HCT116 (cell line): ENCODE data around the gene CUEDC1. TPM values are rescaled to one million over a fixed set of nuclear protein-coding genes. Genes with fewer than 3 reads are reported as not detected.

Experiments
- ATAC-seq: fragments of 200-7000 bp; cut with Tn5 transposase; 2 replicates; pipeline ENCODE4 v1.9.1; 2020; ENCODE audit warnings: mild to moderate bottlenecking, moderate library complexity
- BruUV-seq: library from RNA; stranded (reverse); fragments of 400-500 nt; replicated peaks from 2 replicates; lab custom pipeline; 2021; lab: Mats Ljungman, UMichigan
- CTCF ChIA-PET: fragments of 300-600 bp; sonication (Branson Sonifier 250); formaldehyde crosslinking; loops from one replicate; lab custom pipeline; 2021; ENCODE audit warnings: antibody characterized with exemption; lab: Charles Lee
- POLR2A ChIA-PET: fragments of 300-600, 350-600 bp; sonication (Branson Sonifier 250); formaldehyde crosslinking; loops from one replicate; lab custom pipeline; 2021; ENCODE audit warnings: antibody characterized with exemption; lab: Charles Lee
- RAD21 ChIA-PET, 2 experiments: fragments of 300-600 bp; sonication (Branson Sonifier 250); formaldehyde crosslinking; loops; one replicate each; lab custom pipeline; 2023; ENCODE audit warnings: low total read pairs in 2 of 2; ENCODE audit not compliant: uncharacterized antibody in 2 of 2, unreplicated experiment in 2 of 2, low non-redundant PET in 1 of 2; lab: Charles Lee
- DNase-seq: peaks from one replicate; pipeline ENCODE4 v3.0.0-alpha.2; 2010; ENCODE audit warnings: low read depth, low spot score
- H2AFZ ChIP-seq: fragments of 200-600 bp; shearing (Covaris generic), sonication (generic); 2 replicates; pipeline ENCODE4 v1.6.1; 2017; ENCODE audit warnings: low read depth, mixed run types, mixed read lengths, antibody characterized with exemption, low read length; ENCODE audit not compliant: poor library complexity, severe bottlenecking
- H3K27ac ChIP-seq: 2 replicates; pipeline ENCODE4 v1.5.1; 2012; ENCODE audit warnings: low read depth, low read length
- H3K27me3 ChIP-seq: fragments of 200-600 bp; sonication (generic); 2 replicates; pipeline ENCODE4 v1.6.1; 2016; ENCODE audit warnings: mixed run types, low read length, mixed read lengths; ENCODE audit not compliant: insufficient read depth
- H3K36me3 ChIP-seq, 2 experiments: fragments of 200-500 bp in 1 of 2; fragments of 200-600 bp in 1 of 2; sonication (Bioruptor generic) in 1 of 2; sonication (generic) in 1 of 2; 2 replicates each; pipeline versions ENCODE4 v1.5.1 to v1.6.1; 2014 to 2016; ENCODE audit warnings: low read length in 2 of 2, inconsistent platforms in 1 of 2, mixed read lengths in 1 of 2, mixed run types in 1 of 2; ENCODE audit not compliant: insufficient read depth in 2 of 2, control insufficient read depth in 1 of 2
- H3K4me1 ChIP-seq, 2 experiments: fragments of 200-600 bp in 1 of 2; sonication (generic) in 1 of 2; 2 replicates each; pipeline versions ENCODE4 v1.5.1 to v1.6.1; 2012 to 2017; ENCODE audit warnings: low read length in 2 of 2, inconsistent platforms in 1 of 2, mild to moderate bottlenecking in 1 of 2, mixed read lengths in 1 of 2, mixed run types in 1 of 2, moderate library complexity in 1 of 2; ENCODE audit not compliant: insufficient read depth in 2 of 2, control insufficient read depth in 1 of 2
- H3K4me2 ChIP-seq: fragments of 200-600 bp; sonication (generic); 2 replicates; pipeline ENCODE4 v1.6.1; 2017; ENCODE audit warnings: mixed run types, low read length, mixed read lengths
- H3K4me3 ChIP-seq, 2 experiments: fragments of 200-600 bp in 1 of 2; sonication (generic) in 1 of 2; replicated peaks in 1 of 2; 2 replicates each; pipeline ENCODE4 v1.5.1; 2011 to 2016; ENCODE audit warnings: low read length in 2 of 2, control low read depth in 1 of 2, low read depth in 1 of 2, mild to moderate bottlenecking in 1 of 2, mixed read lengths in 1 of 2, mixed run types in 1 of 2
- H3K79me2 ChIP-seq: fragments of 200-600 bp; sonication (generic); 2 replicates; pipeline ENCODE4 v1.6.1; 2017; ENCODE audit warnings: mild to moderate bottlenecking, mixed run types, low read length, moderate library complexity, mixed read lengths; ENCODE audit not compliant: insufficient read depth
- H3K9ac ChIP-seq: fragments of 200-600 bp; sonication (generic); 2 replicates; pipeline ENCODE4 v1.6.1; 2016; ENCODE audit warnings: low read length, mixed read lengths
- H3K9me2 ChIP-seq: fragments of 200-600 bp; sonication (generic), shearing (Covaris generic); 2 replicates; pipeline ENCODE4 v1.6.1; 2017; ENCODE audit warnings: mixed run types, mild to moderate bottlenecking, moderate library complexity; ENCODE audit not compliant: insufficient read depth
- H3K9me3 ChIP-seq, 2 experiments: fragments of 200-500 bp in 1 of 2; fragments of 200-600 bp in 1 of 2; sonication (Bioruptor generic) in 1 of 2; sonication (generic) in 1 of 2; 2 replicates each; pipeline ENCODE4 v1.6.1; 2014 to 2017; ENCODE audit warnings: low read length in 2 of 2, mixed read lengths in 2 of 2, inconsistent platforms in 1 of 2, low read depth in 1 of 2, mild to moderate bottlenecking in 1 of 2, mixed run types in 1 of 2, moderate library complexity in 1 of 2; ENCODE audit not compliant: control insufficient read depth in 1 of 2, insufficient read depth in 1 of 2
- H4K20me1 ChIP-seq: fragments of 200-600 bp; sonication (generic), shearing (Covaris generic); 2 replicates; pipeline ENCODE4 v1.6.1; 2017; ENCODE audit warnings: mixed run types, mild to moderate bottlenecking, moderate library complexity; ENCODE audit not compliant: insufficient read depth
- CBX3 ChIP-seq: IDR thresholded peaks from 2 replicates; pipeline ENCODE4 v1.6.1; 2012; ENCODE audit warnings: low read depth
- ELF1 ChIP-seq: IDR thresholded peaks from 2 replicates; pipeline ENCODE4 v1.6.1; 2012; ENCODE audit warnings: low read depth, borderline replicate concordance
- EZH2phosphoT487 ChIP-seq: fragments of 200-600 bp; IDR thresholded peaks from 2 replicates; pipeline ENCODE4 v1.6.1; 2018; ENCODE audit warnings: antibody characterized with exemption, borderline replicate concordance
- POLR2A ChIP-seq: IDR thresholded peaks from 2 replicates; pipeline ENCODE4 v1.7.0; 2011; ENCODE audit warnings: borderline replicate concordance; ENCODE audit not compliant: insufficient read depth, insufficient read length; ENCODE audit errors: extremely low read depth
- RAD21 ChIP-seq: IDR thresholded peaks from 2 replicates; pipeline ENCODE4 v1.6.1; 2012; ENCODE audit warnings: low read depth, mild to moderate bottlenecking
- SIN3A ChIP-seq: IDR thresholded peaks from 2 replicates; pipeline ENCODE4 v1.6.1; 2012; ENCODE audit warnings: low read depth
- SRF ChIP-seq: IDR thresholded peaks from 2 replicates; pipeline ENCODE4 v1.6.1; 2012; ENCODE audit warnings: low read depth
- TCF7L2 ChIP-seq: IDR thresholded peaks from 2 replicates; pipeline ENCODE4 v1.7.0; 2011; ENCODE audit warnings: borderline replicate concordance, inconsistent platforms; ENCODE audit not compliant: insufficient read depth, insufficient read length; ENCODE audit errors: extremely low read depth
- intact Hi-C: fragments of 100-400 bp; cut with micrococcal nuclease; formaldehyde crosslinking; loops from 2 replicates; pipeline ENCODE4 v1.10.0; 2022
- total RNA-seq: library from RNA; stranded (reverse); gene quantifications from one replicate; pipeline ENCODE4 v1.2.1, GENCODE V29; 2021; ENCODE audit not compliant: unreplicated experiment
- TF ChIP-seq, protein P1 (sequence below): IDR thresholded peaks from 2 replicates; pipeline ENCODE4 v1.6.1; 2012; ENCODE audit warnings: low read depth

CUEDC1 gene
- total RNA-seq, 1 experiment from 2014 or later, result 60.2 TPM

DNA sequence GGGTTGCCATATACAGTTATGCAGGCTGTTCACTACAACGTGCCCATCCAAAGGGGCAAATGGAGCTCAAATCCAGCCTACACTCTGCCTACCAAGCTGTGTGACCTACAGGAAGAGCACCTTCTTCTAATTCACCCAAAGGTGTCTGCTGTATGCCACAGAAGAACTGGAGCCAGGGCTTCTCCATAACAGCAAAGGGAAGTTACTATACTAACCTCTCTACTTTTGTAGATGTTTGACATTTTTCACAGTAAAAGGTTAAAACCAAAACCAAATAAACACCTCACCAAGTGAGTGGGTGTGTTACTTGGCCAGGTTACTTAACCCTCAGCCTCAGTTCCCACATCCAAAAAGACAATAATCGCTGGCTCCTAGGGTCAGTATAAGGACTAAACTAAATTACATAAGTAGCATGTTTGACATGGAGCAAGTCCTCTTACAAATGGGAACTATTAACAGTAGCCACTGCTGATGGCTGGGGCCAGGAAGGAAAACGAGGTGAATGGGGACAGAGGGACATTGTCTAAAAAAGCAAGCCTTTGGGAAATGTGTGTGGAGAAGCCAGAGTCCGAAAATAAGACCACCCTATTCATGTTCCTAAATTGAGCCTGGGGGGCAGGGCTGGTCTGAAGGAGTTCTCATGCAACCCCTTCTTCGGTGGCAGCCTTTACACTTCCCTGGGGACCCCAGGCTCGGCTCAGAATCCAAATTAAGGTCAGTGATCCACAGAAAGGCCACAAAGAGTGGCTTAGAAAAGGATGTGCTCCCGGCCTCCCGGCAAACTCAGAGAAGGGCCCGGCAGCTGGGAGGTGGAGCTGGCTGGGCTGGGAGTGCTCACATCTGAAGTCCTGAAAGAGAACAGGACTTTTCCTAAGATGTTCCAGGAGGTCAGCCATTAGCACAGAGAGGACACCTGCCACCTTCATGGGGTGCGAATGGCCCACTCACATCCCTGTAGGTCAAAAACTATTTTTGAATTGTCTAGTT, 13.5 kb downstream of the CUEDC1 start:
- DNase-seq (no peak), ATAC-seq (no peak)
- H3K36me3 ChIP-seq, result no peaks in the 10 kb centered on the region
- peak overlapping the region; percentile 71 for H3K27ac ChIP-seq
- H3K4me3 ChIP-seq, result no peak overlapping the region
- no peaks in the 10 kb centered on the region for H4K20me1 ChIP-seq
- no peak for TF ChIP-seq SRF
- TF ChIP-seq, protein P1, sequence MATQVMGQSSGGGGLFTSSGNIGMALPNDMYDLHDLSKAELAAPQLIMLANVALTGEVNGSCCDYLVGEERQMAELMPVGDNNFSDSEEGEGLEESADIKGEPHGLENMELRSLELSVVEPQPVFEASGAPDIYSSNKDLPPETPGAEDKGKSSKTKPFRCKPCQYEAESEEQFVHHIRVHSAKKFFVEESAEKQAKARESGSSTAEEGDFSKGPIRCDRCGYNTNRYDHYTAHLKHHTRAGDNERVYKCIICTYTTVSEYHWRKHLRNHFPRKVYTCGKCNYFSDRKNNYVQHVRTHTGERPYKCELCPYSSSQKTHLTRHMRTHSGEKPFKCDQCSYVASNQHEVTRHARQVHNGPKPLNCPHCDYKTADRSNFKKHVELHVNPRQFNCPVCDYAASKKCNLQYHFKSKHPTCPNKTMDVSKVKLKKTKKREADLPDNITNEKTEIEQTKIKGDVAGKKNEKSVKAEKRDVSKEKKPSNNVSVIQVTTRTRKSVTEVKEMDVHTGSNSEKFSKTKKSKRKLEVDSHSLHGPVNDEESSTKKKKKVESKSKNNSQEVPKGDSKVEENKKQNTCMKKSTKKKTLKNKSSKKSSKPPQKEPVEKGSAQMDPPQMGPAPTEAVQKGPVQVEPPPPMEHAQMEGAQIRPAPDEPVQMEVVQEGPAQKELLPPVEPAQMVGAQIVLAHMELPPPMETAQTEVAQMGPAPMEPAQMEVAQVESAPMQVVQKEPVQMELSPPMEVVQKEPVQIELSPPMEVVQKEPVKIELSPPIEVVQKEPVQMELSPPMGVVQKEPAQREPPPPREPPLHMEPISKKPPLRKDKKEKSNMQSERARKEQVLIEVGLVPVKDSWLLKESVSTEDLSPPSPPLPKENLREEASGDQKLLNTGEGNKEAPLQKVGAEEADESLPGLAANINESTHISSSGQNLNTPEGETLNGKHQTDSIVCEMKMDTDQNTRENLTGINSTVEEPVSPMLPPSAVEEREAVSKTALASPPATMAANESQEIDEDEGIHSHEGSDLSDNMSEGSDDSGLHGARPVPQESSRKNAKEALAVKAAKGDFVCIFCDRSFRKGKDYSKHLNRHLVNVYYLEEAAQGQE, result no peak
- no peak for TF ChIP-seq ELF1
- no peak for TF ChIP-seq SIN3A
- no peak for TF ChIP-seq CBX3
- no peak for TF ChIP-seq EZH2phosphoT487
- no peak for TF ChIP-seq POLR2A
- TF ChIP-seq RAD21, result no peak
- TF ChIP-seq TCF7L2, result no peak
- CTCF ChIA-PET, result interaction anchor here (2.4 kb wide), 1 partner anchor 12 kb away, joined by 10 read pairs; the partner anchor contains the start of gene CUEDC1
- POLR2A ChIA-PET, result interaction anchor here (1.1 to 2.1 kb wide), 3 partner anchors 9 to 92 kb away, joined by 3 to 10 read pairs (median 5); partner anchors contain the start of genes CUEDC1 and MRPS23
- H3K9me2 ChIP-seq, result no peaks in the 10 kb centered on the region
- BruUV-seq, result no TSS peak
- H3K79me2 ChIP-seq, result peaks cover 91% of the 10 kb centered on the region
- H2AFZ ChIP-seq, result no peak overlapping the region
- peak overlapping the region; percentile 10; the same call in 1 of the 2 replicates for H3K9ac ChIP-seq
- intact Hi-C loops, result no loop called here
- RAD21 ChIA-PET, result interaction anchor here in 1 of 2 experiments (1.4 kb wide), 1 partner anchor 11 kb away, joined by 3 read pairs; no protein-coding TSS in a partner anchor
- H3K4me2 ChIP-seq, result peak overlapping the region; percentile 71
- H3K9me3 ChIP-seq, result no peaks in the 10 kb centered on the region
- H3K27me3 ChIP-seq, result no peaks in the 10 kb centered on the region
- H3K4me1 ChIP-seq, result peaks cover 81 to 96% of the 10 kb centered on the region in 2 experiments
